ENCODE results near the gene POLN. TPM values are rescaled to one million over a fixed set of nuclear protein-coding genes. Genes with fewer than 3 reads are reported as not detected.
A peak's percentile ranks its signal among the peaks of the same experiment; 100 is the strongest.

The POLN gene
- polyA plus RNA-seq, 2 of the 4 experiments (the other 2 are of a cell fraction), result 2.4 to 2.9 TPM

DNA sequence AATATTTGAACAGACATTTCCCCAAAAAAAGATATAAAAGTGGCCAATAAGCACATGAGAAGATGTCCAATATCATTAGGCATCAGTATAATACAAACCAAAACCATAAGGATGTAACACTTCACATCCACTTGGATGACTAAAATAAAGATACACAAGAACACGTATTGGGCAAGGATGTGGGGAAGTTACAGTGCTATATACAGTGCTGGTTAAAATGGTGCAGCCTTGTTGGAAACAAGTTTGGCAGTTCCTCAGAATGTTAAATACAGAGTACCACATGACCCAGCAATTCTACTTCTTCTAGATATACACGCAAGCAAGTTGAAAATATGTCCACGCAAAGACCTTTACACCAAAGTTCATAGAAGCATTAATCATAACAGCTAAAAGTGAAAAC lies 58.9 kb downstream of the POLN start (continued):
- no peak for TF ChIP-seq JUNB (IDR thresholded peaks at IDR 0.05)
- no peak for TF ChIP-seq JUN (IDR thresholded peaks at IDR 0.05)
- no peak for TF ChIP-seq CBX8 (IDR thresholded peaks at IDR 0.05)
- no peak for TF ChIP-seq CEBPB (IDR thresholded peaks at IDR 0.05)
- TF ChIP-seq ZNF302 (CRISPR knock-in tag; IDR thresholded peaks at IDR 0.05), result no peak
- no peak for TF ChIP-seq CHD2 (IDR thresholded peaks at IDR 0.05; ENCODE audit: low read length, partially characterized antibody)

DNA sequence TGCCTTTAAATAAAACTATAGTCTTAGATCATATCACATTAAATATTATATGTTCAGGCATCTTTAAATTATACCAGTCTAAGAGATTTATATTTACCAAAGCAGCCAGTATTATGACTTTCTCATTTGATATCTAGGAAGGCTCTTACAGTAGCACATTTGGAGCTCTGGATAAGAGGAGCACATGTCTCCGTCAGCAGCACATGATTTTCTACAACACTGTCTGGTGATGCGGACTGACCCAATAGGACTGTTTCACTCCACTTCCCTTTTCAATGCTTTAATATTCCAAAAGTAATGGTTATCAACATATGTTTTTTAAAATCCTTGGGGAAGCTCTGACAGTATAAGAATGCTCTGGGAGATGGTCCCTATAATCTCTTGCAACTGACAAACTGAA lies 61.5 kb downstream of the POLN start:
- no peak overlapping the region for H3K4me3 ChIP-seq
- ATAC-seq (no peak), FAIRE-seq (no peak), DNase-seq (ENCODE audit: low read depth in 1 of 2, low spot score in 1 of 2) (no peak)
- ChIA-PET POLR2A (interaction anchor here (0.7 kb wide), 1 partner anchor 716 kb away, joined by 7 read pairs; no protein-coding TSS in a partner anchor), CTCF (no interaction called here)
- no peaks in the 10 kb centered on the region for H3K4me1 ChIP-seq
- no peak overlapping the region for H3K4me2 ChIP-seq
- no peak overlapping the region for H3K27ac ChIP-seq
- no peaks in the 10 kb centered on the region for H3K9me3 ChIP-seq
- 92% methylated on average over 2 of the region's 2 CpGs for WGBS (ENCODE audit: missing lambda C conversion rate)
- TF ChIP-seq MYC (IDR thresholded peaks at IDR 0.05; ENCODE audit: borderline replicate concordance, low read length), result no peak
- TF ChIP-seq, protein P1, sequence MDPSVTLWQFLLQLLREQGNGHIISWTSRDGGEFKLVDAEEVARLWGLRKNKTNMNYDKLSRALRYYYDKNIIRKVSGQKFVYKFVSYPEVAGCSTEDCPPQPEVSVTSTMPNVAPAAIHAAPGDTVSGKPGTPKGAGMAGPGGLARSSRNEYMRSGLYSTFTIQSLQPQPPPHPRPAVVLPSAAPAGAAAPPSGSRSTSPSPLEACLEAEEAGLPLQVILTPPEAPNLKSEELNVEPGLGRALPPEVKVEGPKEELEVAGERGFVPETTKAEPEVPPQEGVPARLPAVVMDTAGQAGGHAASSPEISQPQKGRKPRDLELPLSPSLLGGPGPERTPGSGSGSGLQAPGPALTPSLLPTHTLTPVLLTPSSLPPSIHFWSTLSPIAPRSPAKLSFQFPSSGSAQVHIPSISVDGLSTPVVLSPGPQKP (IDR thresholded peaks at IDR 0.05; ENCODE audit: low read depth, low read length), result no peak
- TF ChIP-seq CHD2 (IDR thresholded peaks at IDR 0.05; ENCODE audit: low read length, partially characterized antibody), result no peak
- TF ChIP-seq, protein P2, sequence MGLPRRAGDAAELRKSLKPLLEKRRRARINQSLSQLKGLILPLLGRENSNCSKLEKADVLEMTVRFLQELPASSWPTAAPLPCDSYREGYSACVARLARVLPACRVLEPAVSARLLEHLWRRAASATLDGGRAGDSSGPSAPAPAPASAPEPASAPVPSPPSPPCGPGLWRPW (IDR thresholded peaks at IDR 0.05), result no peak

DNA sequence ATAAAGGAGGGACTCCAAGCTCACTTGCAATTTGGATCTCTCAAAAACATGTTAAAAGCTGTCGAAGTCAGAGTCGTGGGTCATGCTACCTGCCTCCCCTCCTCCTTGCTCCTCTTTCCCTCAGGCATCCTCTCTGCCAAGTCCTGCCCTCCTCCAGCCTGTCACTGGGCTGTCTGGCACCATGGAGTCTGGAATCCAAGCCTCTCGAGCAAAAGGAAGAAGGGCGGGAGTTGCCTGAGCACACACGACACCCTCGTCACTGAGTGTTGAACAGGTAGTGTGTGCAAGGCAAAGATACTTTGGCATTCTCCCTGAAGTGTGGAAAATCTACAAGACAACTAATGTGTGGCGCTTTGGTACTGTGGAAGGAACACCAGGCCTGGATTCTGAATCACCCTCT lies 62.2 kb downstream of the POLN start:
- TF ChIP-seq EHF (CRISPR knock-in tag; IDR thresholded peaks at IDR 0.05), result no peak
- no peak for TF ChIP-seq CBX8 (IDR thresholded peaks at IDR 0.05)
- no peak for TF ChIP-seq HDAC2 (IDR thresholded peaks at IDR 0.05)
- no peak for TF ChIP-seq RAD21 (conservative IDR thresholded peaks at IDR 0.05 in 1 of 2, IDR thresholded peaks at IDR 0.05 in 1 of 2)
- TF ChIP-seq, protein P3, sequence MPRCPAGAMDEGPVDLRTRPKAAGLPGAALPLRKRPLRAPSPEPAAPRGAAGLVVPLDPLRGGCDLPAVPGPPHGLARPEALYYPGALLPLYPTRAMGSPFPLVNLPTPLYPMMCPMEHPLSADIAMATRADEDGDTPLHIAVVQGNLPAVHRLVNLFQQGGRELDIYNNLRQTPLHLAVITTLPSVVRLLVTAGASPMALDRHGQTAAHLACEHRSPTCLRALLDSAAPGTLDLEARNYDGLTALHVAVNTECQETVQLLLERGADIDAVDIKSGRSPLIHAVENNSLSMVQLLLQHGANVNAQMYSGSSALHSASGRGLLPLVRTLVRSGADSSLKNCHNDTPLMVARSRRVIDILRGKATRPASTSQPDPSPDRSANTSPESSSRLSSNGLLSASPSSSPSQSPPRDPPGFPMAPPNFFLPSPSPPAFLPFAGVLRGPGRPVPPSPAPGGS (IDR thresholded peaks at IDR 0.05), result no peak
- WGBS (ENCODE audit: missing lambda C conversion rate), result 84% methylated on average over 7 of the region's 7 CpGs
- Histone ChIP-seq H3K4me2 (no peak overlapping the region), H3K4me3 (no peak overlapping the region), H3K27ac (no peak overlapping the region), H3K9me3 (no peaks in the 10 kb centered on the region), H3K4me1 (no peaks in the 10 kb centered on the region)
- POLR2A ChIA-PET, result no interaction called here
- CTCF ChIA-PET, result no interaction called here
- DNase-seq (ENCODE audit: low read depth in 1 of 2, low spot score in 1 of 2) (no peak), FAIRE-seq (no peak), ATAC-seq (no peak)

DNA sequence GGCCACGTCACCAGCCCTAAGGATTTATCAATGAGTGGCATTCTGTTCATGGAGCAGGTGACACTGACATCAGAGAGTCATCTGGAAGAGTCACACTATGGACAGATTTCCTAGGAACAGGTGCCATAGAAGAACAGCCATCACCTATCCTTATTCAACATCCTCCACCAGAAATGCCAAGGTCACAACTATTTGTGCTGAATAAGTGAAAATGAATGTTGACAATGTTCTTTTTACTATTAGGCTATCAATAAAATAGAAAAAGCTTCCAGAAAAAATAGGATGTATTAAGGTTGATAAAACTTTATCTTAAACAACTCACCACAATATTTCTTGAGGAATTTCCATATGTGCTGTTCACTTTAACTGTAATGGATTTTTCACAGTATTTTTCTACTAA lies 62.9 kb downstream of the POLN start:
- DNase-seq (ENCODE audit: low read depth in 1 of 2, low spot score in 1 of 2) (no peak), ATAC-seq (no peak), FAIRE-seq (no peak)
- Histone ChIP-seq H3K9me3 (no peaks in the 10 kb centered on the region), H3K27ac (no peak overlapping the region), H3K4me1 (no peaks in the 10 kb centered on the region), H3K4me3 (no peak overlapping the region), H3K4me2 (no peak overlapping the region)
- CTCF ChIA-PET, result interaction anchor here (0.7 kb wide), 1 partner anchor 41 kb away, joined by 4 read pairs; no protein-coding TSS in a partner anchor
- TF ChIP-seq MAFK (IDR thresholded peaks at IDR 0.05; ENCODE audit: partially characterized antibody), result peak; percentile 26
- TF ChIP-seq CBX8 (IDR thresholded peaks at IDR 0.05), result no peak
- POLR2A ChIA-PET, result no interaction called here
- WGBS (ENCODE audit: missing lambda C conversion rate), result 100% methylated on average over 1 of the region's 1 CpG

DNA sequence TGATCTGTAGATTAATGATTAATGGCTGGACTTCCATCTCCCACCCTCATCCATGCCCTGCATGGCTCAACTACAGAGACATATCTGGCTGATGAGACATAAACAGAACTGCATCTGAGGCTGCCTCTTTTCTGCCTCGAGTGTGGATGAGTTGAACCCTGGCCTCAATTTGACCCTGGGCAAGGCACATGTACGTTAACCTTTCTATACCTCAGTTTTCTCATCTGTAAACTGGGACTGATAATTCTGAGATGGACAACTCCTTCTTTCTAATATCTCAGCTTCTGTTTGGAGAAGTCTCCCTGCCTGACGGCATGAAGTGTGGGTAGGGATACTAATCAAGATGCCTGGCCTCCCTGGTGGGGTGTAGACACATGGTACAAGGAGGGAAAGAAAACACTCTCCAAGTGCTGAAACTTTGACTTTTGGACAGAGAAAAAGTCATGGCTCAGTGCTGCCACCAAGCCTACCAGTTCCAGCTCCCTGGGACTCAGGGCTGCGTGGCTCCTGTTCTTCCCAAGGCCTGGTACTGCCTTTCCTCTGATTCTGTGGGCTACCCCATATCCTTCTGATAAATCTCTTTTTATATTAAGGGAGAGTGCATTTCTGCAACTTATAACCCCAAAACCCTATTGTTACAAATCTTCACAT lies 64.4 kb downstream of the POLN start:
- ATAC-seq (no peak), DNase-seq (ENCODE audit: low read depth in 1 of 2, low spot score in 1 of 2) (no peak), FAIRE-seq (no peak)
- TF ChIP-seq POLR2AphosphoS2 (conservative IDR thresholded peaks at IDR 0.05; ENCODE audit: low read length) (no peak), RNF2 (IDR thresholded peaks at IDR 0.05; ENCODE audit: borderline replicate concordance, low read depth) (no peak), CBX2 (IDR thresholded peaks at IDR 0.05; ENCODE audit: borderline replicate concordance, low read depth) (no peak), RFX5 (IDR thresholded peaks at IDR 0.05) (no peak)
- TF ChIP-seq, protein P4, sequence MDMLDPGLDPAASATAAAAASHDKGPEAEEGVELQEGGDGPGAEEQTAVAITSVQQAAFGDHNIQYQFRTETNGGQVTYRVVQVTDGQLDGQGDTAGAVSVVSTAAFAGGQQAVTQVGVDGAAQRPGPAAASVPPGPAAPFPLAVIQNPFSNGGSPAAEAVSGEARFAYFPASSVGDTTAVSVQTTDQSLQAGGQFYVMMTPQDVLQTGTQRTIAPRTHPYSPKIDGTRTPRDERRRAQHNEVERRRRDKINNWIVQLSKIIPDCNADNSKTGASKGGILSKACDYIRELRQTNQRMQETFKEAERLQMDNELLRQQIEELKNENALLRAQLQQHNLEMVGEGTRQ (IDR thresholded peaks at IDR 0.05), result no peak
- TF ChIP-seq, protein P5, sequence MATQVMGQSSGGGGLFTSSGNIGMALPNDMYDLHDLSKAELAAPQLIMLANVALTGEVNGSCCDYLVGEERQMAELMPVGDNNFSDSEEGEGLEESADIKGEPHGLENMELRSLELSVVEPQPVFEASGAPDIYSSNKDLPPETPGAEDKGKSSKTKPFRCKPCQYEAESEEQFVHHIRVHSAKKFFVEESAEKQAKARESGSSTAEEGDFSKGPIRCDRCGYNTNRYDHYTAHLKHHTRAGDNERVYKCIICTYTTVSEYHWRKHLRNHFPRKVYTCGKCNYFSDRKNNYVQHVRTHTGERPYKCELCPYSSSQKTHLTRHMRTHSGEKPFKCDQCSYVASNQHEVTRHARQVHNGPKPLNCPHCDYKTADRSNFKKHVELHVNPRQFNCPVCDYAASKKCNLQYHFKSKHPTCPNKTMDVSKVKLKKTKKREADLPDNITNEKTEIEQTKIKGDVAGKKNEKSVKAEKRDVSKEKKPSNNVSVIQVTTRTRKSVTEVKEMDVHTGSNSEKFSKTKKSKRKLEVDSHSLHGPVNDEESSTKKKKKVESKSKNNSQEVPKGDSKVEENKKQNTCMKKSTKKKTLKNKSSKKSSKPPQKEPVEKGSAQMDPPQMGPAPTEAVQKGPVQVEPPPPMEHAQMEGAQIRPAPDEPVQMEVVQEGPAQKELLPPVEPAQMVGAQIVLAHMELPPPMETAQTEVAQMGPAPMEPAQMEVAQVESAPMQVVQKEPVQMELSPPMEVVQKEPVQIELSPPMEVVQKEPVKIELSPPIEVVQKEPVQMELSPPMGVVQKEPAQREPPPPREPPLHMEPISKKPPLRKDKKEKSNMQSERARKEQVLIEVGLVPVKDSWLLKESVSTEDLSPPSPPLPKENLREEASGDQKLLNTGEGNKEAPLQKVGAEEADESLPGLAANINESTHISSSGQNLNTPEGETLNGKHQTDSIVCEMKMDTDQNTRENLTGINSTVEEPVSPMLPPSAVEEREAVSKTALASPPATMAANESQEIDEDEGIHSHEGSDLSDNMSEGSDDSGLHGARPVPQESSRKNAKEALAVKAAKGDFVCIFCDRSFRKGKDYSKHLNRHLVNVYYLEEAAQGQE (IDR thresholded peaks at IDR 0.05), result peak; percentile 53; the same call in 1 of the 2 replicates
- TF ChIP-seq, protein P2 (IDR thresholded peaks at IDR 0.05), result no peak
- Histone ChIP-seq H3K4me2 (no peak overlapping the region), H3K9me3 (no peaks in the 10 kb centered on the region), H3K4me3 (no peak overlapping the region), H3K4me1 (no peaks in the 10 kb centered on the region), H3K27ac (no peak overlapping the region)
- ChIA-PET CTCF (interaction anchor here (0.5 kb wide), 1 partner anchor 331 kb away, joined by 3 read pairs; no protein-coding TSS in a partner anchor), POLR2A (no interaction called here)
- 67% methylated on average over 4 of the region's 4 CpGs for WGBS (ENCODE audit: missing lambda C conversion rate)
